Lower leg skin (tissue), 3 donors: Measurements from ENCODE around the gene GATA5.

Source experiments
- POLR2A ChIP-seq, 2 donors: fragments of 450-650 bp; IDR thresholded peaks; one replicate each; pipeline ENCODE4 v1.6.1; 2016 to 2017; ENCODE audit warnings: antibody characterized with exemption in 2 of 2, mild to moderate bottlenecking in 1 of 2, moderate library complexity in 1 of 2
- TF ChIP-seq, protein P1 (sequence below), 3 donors: fragments of 450-650 bp; IDR thresholded peaks; one replicate each; pipeline ENCODE4 v1.5.1; 2016; ENCODE audit warnings: antibody characterized with exemption in 3 of 3, mild to moderate bottlenecking in 3 of 3, moderate library complexity in 2 of 3

DNA sequence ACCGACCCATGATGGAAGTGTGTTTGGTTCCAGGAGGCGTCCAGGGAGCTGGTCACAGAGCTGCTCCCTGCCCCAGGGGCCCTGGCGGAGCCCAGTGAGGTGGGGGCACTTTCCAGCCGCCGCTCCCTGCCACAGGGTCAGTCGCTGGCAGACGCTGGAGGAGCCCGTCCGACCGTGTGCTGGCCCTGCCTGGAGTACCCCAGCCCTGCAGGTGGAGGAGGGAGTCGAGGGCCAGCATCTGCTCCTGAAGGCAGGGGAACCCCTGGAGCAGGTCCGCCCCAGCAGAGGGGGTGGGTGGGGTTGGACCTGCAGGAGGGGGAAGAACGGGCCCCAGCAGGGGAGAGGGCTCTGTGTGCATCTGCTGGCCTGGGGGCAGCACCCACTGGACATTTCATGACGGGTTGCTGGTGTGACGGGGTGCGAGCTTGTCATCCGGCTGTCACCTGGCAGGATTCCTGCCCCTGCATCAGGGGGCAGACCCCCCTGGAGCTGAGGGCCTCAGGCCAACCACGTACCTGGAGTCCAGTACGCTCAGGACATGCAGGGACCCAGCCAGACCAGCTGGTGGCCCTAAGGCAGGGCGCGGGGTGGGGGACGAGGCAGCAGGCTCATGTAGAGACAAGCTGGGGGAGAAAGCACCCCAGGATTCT, 32.3 kb upstream of the GATA5 start:
- no peak for TF ChIP-seq POLR2A (IDR thresholded peaks at IDR 0.05)
- TF ChIP-seq, protein P1, sequence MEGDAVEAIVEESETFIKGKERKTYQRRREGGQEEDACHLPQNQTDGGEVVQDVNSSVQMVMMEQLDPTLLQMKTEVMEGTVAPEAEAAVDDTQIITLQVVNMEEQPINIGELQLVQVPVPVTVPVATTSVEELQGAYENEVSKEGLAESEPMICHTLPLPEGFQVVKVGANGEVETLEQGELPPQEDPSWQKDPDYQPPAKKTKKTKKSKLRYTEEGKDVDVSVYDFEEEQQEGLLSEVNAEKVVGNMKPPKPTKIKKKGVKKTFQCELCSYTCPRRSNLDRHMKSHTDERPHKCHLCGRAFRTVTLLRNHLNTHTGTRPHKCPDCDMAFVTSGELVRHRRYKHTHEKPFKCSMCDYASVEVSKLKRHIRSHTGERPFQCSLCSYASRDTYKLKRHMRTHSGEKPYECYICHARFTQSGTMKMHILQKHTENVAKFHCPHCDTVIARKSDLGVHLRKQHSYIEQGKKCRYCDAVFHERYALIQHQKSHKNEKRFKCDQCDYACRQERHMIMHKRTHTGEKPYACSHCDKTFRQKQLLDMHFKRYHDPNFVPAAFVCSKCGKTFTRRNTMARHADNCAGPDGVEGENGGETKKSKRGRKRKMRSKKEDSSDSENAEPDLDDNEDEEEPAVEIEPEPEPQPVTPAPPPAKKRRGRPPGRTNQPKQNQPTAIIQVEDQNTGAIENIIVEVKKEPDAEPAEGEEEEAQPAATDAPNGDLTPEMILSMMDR (IDR thresholded peaks at IDR 0.05): no peak
